Retinal pigment epithelial cell (primary cell): Measurements from ENCODE around the gene FGD6.

Source experiments
- DNase-seq: peaks from one replicate; pipeline ENCODE4 v3.0.0-alpha.2; 2010; ENCODE audit warnings: low read depth
- H3K4me3 ChIP-seq: 2 replicates; pipeline ENCODE4 v1.5.1; 2011; ENCODE audit warnings: mild to moderate bottlenecking, low read length, control low read depth, moderate library complexity
- TF ChIP-seq, protein P1 (sequence below): conservative IDR thresholded peaks from 2 replicates; pipeline ENCODE4 v1.5.1; 2011; ENCODE audit warnings: low read depth, low read length, control low read depth, inconsistent platforms

Gene FGD6

DNA sequence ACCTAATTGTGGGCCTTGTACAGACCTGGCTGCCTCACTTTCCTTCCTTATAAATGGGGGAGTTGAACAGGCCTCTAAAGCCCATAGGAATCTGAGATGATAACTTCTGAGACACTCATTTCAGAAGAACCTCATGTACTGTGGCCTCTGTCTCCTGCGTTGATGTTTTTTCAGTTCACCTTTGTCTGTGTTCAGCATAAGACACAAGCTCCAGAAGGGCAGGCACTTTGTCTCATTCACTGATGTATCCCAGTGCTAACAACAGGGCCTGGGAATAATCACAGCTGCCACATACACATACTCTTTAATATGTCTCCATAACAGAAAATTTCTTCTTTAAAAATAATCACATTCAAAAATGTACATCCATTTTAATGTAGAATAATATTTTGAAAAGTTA, 3.3 kb downstream of the FGD6 start:
- no peak overlapping the region for H3K4me3 ChIP-seq
- no peak for DNase-seq
- TF ChIP-seq, protein P1, sequence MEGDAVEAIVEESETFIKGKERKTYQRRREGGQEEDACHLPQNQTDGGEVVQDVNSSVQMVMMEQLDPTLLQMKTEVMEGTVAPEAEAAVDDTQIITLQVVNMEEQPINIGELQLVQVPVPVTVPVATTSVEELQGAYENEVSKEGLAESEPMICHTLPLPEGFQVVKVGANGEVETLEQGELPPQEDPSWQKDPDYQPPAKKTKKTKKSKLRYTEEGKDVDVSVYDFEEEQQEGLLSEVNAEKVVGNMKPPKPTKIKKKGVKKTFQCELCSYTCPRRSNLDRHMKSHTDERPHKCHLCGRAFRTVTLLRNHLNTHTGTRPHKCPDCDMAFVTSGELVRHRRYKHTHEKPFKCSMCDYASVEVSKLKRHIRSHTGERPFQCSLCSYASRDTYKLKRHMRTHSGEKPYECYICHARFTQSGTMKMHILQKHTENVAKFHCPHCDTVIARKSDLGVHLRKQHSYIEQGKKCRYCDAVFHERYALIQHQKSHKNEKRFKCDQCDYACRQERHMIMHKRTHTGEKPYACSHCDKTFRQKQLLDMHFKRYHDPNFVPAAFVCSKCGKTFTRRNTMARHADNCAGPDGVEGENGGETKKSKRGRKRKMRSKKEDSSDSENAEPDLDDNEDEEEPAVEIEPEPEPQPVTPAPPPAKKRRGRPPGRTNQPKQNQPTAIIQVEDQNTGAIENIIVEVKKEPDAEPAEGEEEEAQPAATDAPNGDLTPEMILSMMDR = no peak

DNA sequence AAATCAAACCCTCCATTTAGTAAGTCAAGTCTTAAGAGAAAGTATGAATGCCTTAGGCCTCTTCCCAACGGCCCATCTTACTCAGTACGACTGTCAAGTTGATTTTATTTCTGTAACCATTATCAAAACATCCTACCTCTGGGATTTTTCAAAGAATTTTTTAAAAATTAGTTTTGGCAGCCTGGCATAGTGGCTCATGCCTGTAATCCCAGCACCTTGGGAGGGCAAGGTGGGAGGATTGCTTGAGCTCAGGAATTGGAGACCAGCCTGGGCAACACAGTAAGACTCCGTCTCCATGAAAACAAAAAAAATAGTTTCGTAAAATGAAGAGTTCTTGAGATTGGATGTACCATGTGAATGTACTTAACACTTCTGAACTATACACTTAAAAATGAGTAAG, 4.1 kb downstream of the FGD6 start:
- TF ChIP-seq, protein P1 = no peak
- H3K4me3 ChIP-seq = no peak overlapping the region
- DNase-seq = no peak

DNA sequence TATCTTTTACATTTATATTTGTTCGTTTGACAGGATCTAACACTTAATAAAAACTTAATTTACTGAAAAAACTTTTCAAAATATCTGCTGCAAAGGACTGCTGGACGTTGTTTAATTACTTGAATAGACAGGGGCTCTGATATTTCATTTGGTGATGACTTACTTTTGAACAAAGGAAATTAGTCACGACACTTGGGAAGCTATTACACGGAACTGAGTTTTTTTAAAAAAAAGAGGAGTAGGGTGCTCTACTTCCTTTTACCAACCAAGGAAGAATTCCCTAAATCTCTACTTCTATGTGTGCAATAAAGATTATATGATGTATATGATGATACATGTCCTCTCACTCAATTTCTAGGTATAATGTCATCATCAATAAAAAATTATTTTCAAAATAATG, 4.7 kb downstream of the FGD6 start:
- TF ChIP-seq, protein P1 = no peak
- no peak for DNase-seq
- H3K4me3 ChIP-seq = no peak overlapping the region

DNA sequence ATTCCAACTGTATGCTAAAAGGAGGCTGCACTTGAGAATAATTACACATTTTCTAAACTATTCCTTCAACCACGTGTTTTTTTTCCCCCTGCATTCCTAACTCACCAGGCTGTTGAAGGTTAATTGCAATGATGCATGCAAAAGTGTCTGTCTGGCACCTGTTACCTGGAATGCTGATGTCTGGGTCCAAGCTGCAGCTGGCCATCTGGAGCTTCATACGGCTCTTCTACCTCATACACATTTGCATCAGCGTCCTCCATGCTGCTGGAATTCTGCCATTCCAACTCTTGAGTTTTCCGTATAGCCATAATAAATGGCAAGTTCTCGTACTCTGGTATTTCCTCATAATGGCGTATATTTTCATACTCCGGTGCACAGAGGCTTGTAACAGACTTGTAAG, 8.6 kb downstream of the FGD6 start:
- TF ChIP-seq, protein P1 = no peak
- DNase-seq = no peak
- no peak overlapping the region for H3K4me3 ChIP-seq

DNA sequence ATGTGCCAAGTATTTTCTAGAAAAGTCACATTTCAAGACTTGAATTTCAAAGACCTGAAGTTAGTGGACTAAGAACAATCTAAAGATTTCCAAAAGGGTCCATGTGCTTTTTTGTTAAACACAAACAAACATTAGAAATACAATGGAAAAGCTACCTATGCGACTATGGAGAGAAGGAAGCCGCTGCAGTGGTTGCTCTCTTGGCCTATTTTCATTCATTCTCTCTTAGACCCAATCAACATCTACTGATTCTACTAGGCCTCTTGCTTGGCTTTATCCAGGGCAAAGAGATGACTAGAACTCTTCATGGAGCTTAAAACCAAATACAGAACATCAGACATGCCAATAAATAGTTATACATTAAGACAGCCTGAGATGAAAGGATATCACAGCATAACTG, 9.9 kb downstream of the FGD6 start:
- no peak overlapping the region for H3K4me3 ChIP-seq
- TF ChIP-seq, protein P1 = no peak
- no peak for DNase-seq

DNA sequence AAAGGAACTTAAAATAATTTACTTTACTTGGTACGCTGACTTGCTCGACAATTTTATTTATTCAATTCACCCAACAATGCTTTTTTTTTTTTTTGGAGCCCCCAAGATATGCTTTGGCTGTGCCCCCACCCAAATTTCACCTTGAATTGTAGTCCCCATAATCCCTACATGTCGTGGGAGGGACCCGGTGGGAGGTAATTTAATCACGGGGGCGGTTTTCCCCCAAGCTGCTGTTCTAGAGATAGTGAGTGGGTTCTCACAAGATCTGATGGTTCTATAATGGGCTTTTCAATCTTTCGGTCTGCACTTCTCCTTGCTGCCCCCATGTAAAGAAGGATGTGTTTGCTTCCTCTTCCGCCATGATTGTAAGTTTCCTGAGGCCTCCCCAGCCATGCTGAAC, 10.4 kb downstream of the FGD6 start:
- TF ChIP-seq, protein P1 = no peak
- no peak overlapping the region for H3K4me3 ChIP-seq
- DNase-seq = no peak

DNA sequence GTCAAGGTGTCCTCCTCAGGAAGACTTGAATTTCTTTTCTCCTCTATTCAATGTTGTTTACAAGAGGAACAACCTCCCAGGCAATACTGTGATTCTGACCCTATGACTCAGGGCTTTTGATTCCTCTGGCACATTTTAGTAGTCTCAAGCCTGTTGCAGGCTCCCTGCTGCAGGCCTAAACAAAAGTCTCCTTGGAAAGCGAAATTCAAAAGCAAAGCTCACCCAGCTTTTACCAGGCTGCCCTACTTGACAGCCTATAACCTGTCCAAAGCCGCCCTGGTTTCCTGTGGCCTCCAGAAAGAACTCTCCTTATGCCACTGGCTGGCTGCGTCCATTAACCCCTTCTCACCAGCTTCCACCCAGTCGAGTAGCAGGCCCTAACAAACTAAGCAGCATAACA, 11.6 kb downstream of the FGD6 start:
- H3K4me3 ChIP-seq = no peak overlapping the region
- TF ChIP-seq, protein P1 = no peak

More for the DNA sequence above, 11.6 kb downstream of the FGD6 start:
- peak; percentile 63 for DNase-seq
